ENCODE measurements around the gene APOL1.
"Not testable (repeated sequence)": the region's sequence is repeated elsewhere in the genome, so short reads cannot be mapped to it uniquely, and the experiment has no call there.

Gene APOL1

DNA sequence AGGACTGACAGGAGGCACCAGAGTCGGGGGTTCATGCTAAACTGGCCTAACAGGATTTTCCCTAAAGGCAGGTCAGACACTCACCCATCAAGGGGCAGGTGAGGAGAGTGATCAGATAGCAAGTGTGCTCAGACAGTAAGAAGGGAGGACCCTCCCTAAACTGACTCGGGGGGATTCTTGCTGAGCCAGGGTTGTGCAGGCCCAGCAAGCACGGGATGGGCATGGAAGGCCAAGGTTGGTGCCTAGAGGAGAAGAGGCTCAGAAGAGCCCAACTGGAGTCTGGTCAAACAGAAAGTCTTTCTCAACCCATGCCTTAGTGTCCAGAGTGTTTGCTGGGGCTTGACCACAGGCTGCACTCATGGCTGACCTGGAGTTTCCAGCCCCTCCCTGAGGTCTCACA lies 6.2 kb upstream of the APOL1 start:
- no peak for DNase-seq

DNA sequence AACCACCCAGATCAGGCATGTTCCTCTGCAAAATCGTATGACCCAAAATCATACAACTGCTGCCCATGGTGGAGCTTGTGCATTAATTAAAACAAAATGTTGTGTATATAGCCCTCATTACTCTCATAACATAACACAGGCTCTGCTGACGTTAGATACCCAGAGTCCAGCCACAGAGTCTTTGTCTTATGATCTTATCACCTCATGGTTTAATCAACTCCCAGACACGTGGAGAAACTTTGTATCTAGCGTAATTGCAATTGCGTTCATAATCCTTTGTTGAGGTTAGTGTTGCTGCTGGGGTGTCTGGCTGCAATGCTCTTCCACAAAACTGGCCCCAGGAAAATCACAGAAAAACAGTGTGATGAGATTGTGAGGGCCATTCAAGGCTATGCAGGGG lies 5.0 kb upstream of the APOL1 start:
- no peak for DNase-seq

DNA sequence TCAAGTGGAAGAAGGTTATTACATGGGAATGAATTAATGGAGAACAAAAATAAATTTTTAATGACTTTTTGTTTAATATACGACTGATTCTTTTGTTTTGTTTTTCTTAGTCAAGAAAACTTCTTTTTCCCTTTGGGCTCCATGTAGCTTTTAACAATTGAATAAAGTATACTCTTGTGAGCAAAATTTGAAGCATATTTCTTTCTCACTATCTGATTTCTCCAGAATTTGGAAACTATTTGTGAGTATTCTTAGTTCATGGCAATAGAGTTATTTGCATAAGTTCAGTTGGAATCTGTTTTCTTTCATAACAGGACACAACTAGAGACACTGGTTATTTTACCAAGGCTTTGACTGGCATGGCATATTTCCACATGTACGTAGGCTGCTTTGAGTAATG lies 3.8 kb upstream of the APOL1 start:
- no peak for DNase-seq

DNA sequence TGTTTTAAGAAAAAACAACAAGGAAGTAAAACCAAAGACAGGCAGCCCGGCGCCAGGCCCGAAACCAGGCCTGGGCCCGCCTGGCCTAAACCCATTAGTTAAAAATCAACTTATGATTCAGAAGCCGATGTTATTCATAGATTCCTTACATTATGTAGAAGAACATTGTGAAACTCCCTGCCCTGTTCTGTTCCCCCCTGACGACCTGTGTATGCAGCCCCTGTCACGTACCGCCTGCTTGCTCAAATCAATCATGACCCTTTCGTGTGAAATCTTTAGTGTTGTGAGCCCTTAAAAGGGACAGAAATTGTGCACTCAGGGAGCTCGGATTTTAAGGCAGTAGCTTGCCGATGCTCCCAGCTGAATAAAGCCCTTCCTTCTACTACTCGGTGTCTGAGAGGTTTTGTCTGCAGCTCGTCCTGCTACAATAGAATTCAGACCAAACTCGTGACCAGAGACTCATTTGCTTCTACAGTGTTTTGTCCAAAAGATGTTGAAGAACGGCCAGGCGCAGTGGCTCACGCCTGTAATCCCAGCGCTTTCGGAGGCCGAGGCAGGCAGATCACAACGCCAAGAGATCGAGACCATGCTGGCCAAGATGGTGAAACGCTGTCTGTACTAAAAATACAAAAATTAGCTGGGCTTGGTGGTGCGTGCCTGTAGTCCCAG lies 2.5 kb upstream of the APOL1 start:
- not testable (repeated sequence) for DNase-seq

DNA sequence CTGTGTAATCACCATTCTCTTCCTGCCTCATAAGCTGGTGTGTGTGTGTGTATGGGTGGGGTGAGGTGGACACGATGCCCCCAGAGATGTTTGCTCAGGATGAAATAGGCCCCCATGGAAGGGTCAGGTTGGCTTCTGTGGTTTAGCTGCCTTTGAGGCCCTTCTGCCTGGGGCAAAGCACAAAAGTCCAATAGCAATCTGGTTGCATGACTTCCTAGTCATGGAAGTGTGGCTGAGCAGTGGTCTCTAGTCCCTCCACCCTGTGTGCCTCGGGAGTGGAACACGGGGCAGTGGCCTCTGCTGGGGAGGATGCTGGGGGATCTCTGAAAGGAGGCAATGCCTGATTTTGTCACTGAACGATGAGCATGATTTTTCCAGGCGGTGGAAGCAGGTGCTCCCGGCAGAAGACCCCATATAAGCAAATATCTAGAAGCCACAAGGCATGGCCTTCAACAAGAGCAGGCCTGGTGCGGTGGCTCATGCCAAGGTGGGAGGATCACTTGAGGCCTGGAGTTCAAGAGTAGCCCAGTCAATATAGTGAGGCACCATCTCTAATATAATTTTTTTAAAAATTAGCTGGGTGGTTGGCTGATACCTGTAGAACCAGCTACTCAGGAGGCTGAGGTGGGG lies 839 bp upstream of the APOL1 start:
- DNase-seq: not testable (repeated sequence)

DNA sequence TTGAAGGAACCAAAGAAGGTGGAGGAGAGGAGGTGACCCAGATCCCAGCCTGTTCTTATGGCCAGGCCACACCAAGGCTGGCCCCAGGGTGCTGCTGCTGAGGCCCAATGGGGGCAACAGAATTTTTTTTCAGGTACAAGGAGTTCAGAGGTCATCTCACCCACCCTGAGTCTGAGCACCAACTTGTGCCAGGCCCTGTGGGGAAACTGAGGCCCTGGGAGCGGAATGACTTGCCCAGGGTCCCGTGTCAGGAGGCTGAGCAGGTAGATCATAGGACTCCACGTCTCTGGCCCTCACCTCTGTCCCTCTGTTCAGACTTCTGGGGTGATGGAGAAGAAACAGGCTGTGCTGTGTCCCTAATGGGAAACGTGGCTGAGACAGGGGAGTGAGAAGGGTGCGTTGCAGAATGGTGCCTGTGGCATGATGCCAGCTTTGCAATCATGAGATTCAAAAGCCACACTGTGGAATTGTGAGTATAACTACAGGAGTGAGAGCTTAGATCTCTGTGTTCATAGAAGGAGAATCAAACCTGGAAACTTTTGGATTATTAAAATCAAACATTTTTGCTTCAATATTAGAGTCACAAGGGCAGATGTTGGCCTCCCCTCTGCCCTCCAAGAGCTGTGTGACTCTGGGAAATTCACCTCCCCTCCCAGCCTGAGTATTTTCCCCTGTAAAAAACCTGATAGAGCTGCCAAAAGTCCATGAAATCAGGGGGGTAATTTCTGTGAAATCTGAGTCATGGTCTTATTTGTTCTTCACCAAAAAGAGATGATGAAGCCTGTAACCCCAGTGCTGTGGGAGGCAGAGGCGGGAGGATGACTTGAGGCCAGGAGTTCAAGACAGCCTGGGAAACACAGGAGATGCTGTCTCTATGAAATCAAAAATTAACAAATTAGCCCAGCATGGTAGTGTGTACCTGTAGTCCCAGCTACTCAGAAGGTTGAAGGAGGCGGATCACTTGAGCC lies 874 bp downstream of the APOL1 start:
- peak; percentile 60 for DNase-seq

DNA sequence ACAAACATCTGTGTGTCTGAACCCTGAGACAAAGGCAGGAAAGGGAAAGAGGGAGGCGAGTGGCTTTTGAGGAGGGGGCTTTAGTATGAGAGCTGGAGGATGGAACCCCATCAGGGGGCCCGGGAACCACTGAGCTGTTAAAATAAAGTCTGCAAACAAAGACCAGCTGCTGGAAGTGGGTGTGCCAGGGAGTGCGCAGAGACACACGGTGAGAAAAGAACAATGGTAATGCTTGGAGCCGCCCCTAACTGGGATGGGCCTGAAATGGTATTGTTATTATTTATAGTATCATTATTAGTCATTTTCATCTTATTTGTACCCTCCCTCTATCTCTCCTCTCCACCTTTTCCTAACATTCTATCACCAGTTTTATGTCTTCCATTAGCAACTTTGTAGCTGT lies 2.6 kb downstream of the APOL1 start:
- DNase-seq: not testable (repeated sequence)

DNA sequence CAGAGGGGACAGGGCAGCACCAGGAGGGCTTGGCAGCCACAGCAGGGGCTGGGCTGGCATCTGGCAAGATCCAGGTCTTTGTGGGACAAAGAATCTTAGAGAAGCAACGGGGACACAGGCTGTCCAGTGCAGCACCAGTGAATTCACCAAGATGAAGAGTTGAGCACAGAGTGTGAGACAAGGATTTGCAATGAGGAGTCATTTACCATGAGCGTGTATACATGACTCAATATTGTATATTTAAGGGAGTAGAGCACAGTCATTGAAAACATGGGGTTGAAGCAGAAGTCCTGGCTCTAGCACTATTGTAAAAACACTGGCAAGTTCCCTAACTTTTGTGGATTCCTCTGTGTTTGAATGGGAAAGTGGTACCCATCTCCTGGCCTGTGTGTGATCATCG lies 3.5 kb downstream of the APOL1 start:
- DNase-seq: no peak

DNA sequence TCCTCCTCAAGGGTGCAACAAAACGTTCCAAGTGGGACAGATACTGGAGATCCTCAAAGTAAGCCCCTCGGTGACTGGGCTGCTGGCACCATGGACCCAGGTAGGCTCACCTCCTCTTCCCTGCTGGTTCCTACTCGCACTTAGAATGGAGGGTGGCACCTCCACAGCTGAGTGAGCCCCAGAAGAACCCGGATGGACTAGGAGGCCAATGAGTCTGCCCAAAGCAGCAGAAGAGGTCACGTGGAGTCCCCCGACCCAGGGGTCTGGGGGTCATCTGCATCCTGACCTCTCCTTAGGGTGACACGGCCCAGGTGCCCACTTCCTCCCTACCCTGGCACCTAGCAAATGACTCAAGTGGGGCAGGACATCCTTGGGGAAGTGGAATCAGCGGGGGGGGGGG lies 4.4 kb downstream of the APOL1 start:
- DNase-seq: no peak

DNA sequence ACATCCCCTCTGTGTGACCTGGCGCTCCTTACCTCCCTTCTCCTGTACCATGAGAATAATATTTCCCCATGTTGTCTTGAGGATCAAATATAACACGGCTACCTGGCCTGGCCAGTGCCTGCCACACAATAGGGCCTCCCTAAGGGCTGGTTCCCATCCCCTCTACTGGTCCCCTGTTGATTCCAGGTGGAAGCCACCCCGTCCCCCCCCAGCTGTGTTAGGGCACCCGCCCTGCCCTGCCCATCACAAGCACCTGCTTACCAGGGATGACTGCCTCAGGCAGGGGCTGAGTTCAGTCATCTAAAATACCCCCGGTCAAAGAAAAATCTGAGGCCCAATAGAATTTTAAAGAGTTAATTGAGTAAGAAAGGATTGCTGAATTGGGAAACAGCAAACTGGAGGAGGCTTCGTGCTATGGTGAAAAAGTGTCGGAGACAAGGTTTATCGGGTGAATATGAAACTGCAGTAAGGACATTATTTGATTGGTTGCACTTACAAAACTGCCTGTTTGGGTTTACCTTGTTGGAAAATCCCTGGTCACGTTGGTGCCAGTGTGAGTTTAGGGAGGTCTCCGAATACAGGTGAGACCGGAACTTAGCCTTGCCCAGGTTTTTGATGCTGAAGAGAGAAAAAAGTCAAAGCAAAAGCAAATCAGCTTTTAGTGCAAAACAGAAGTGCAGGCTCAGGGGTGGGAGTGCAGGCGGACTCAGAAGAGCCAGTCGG lies 5.2 kb downstream of the APOL1 start:
- no peak for DNase-seq

DNA sequence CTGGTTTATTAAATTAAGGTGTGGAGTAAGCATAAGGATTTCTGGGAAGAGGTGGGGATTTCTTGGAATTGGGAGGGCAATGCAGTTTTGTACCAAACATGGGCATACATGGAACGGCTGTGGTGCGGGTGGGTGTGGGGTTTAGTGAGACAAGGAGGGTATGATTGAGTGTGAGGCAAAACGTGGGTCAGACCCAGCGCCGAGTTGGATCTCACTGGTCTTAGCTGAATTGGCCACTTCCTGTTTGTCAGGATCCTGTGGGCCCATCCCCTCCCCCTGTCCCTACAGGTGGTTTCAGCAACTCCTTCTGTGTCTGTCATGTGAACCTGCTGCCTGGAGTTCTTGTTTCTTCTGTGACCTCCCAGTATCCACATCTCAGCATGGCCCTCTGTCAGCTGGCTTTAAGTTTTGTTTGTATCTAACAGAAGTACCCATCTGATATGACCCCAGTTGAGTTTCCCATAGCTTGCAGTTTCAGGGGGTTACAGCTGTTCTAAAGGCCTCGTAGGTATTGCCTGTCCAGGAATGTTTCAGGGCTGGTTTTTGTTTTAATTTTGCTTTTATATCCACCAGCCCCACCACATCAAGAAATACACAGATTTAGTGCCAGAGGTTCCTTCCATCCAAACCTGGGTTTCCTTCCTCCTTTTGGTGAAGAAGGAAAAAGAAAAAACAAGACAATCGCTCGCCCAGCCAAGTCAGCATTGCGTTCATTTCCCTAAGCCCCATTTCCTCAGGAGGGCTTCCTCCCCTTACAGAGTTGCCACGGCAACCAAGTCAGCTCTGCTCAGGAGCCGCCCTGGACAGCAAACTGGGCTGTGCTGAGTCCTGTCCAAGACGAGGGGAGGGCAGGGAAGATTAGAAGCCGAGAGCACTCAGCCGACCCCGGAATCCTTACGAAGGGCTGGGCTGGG lies 6.0 kb downstream of the APOL1 start:
- no peak for DNase-seq

DNA sequence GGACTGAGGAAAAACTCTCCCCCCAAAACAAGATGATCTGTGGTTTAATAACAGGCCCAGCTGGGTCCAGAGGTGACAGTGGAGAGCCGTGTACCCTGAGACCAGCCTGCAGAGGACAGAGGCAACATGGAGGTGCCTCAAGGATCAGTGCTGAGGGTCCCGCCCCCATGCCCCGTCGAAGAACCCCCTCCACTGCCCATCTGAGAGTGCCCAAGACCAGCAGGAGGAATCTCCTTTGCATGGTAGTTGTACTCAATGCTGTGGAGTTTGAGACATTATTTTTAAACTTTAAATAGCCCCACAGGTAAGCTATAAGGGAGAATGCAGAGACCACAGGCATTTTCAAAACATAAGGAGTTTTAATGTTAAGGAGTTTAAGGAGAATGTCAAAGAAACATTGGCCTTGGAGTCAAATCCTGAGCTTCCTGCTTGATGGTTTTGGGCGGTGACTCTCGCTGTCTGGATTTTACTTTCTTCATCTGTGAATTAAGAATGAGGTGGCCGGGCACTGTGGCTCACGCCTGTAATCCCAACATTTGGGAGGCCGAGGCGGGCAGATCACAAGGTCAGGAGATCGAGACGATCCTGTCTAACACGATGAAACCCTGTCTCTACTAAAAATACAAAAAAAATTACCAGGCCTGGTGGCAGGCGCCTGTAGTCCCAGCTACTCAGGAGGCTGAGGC lies 6.8 kb downstream of the APOL1 start:
- no peak for DNase-seq

DNA sequence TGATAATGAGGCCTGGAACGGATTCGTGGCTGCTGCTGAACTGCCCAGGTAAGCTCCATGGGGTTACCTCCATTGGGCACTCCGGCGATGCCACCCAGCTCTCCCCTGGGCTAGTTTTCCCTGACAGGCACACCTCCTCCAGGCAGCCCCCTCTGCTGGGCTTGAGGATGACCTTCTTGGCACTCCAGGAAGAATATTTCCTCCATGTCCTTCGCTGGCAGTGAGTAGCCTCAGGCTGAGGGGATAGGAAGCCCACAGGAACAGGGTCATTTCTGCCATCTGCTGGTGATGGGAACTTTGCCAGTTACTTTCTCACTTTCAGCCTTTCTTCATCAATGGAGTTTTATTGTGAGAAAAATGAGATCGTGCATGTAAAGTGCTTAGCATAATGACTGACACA lies 8.7 kb downstream of the APOL1 start:
- not testable (repeated sequence) for DNase-seq

DNA sequence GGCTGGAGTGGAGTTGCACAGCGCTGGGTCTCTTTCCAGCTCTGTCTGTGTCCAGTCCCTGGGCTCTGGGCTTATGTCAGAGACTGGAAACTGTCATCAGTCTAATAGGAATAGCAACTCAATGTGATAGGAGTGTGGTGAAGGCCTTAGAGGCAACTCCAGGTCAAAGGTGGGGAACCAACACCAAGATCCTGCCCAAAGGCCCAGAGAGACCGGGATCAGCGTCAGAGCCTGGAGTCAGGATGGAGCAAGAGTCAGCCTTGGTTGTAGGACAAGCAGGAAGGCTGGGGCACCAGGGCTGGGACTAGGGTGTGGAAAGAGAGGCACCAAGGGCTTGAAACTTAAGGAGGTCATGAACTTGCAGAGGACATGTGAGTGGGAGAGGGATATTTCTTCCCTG lies 9.4 kb downstream of the APOL1 start:
- DNase-seq: not testable (repeated sequence)

DNA sequence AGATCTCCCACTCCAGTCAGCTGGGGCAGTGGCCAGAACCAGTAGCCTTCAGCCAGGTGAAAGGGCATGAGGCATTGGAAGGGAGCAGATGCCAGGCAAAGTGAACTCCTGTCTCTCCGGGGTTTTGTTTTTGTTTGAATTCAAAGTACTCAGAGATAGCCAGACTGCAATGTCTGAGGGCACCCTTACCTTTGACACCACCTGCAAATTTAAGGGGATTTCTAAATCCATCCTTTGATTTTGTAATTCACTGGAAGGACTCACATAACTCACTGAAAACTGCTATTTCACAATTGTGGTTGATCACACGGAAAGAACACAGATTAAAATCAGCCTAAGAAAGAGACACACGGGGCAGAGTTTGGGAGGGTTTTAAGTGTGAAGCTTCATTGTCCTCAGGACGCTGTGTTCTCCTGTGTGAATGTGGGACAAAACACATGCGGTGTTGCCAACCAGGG lies 10.3 kb downstream of the APOL1 start:
- DNase-seq: not testable (repeated sequence)

DNA sequence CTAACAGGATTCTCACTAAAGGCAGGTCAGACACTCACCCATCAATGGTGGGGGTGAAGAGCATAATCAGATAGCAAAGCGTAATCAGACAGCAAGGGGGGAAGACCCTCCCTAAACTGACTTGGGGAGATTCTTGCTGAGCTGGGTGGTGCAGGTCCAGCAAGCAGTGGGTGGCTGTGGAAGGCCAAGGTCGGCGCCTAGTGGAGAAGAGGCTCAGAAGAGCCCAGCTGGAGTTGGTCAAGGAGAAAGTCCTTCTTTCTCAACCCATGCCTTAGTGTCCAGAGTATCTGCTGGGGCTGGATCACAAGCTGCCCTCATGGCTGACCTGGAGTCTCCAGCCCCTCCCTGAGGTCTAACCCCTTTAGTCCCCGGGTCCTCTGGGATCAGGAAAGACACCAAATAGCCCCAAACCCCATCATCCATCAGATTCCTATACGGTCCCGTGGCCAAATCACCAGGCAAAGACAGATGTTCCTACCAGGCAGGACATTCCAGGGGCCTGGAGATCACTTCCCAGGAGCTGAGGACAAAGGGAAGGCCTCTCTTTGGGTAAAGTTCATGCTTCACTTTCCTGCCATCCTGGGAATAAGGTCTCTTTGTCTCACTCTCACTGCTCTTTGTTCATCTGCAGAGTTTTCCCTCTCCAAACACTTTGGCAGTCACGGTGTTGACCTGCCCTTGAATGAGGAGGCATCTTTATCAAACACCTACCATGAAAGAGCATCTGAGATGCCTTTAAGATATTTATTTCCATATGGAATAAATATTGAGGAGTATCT lies 11.1 kb downstream of the APOL1 start:
- not testable (repeated sequence) for DNase-seq

DNA sequence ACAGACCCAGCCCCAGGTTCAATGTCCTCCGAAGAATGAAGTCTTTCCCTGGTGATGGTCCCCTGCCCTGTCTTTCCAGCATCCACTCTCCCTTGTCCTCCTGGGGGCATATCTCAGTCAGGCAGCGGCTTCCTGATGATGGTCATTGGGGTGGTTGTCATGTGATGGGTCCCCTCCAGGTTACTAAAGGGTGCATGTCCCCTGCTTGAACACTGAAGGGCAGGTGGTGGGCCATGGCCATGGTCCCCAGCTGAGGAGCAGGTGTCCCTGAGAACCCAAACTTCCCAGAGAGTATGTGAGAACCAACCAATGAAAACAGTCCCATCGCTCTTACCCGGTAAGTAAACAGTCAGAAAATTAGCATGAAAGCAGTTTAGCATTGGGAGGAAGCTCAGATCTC lies 14.1 kb downstream of the APOL1 start:
- no peak for DNase-seq

DNA sequence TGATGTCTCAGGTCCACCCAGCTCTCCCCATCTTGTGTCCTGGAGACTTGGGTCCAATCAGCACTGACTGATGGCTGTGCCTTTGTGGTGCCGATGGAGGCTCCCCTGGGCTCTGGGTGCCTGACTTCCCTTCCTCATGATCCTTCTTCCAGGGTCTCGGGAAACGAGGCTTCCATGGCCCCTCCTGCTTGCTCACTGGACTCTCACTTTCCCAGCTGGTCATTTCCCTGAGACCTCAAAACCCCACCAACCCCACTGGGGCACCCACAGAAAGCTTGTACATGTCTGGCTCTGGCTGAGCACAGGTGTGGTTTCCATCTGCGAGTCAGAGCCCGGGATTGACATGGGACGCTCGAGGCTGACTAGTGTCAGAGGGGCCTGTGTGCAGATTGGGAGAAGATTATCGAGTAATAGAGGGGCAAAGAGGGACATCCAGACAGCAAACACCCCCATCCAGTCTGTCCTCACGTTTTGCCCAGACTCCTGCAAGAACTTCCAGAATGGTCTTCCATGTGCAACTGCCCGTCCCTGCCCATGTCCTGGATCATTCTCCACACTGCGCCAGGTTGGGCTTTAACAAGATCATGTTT lies 15.1 kb downstream of the APOL1 start:
- no peak for DNase-seq

DNA sequence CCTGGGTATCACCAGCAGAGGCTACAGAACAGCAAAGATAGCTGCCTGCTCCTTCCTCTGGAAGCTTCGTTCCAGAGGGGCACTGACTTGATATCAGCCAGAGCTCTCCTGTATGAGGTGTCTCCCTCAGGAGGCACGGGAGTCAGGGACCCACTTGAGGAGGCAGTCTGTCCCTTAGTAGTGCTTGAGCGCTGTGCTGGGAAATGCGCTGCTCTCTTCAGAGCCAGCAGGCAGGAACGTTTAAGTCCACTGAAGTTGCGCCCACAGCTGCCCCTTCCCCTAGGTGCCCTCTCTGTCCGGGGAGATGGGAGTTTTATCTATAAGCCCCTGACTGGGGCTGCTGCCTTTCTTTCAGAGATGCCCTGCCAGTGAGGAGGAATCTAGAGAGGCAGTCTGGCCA lies 18.3 kb downstream of the APOL1 start:
- not testable (repeated sequence) for DNase-seq

DNA sequence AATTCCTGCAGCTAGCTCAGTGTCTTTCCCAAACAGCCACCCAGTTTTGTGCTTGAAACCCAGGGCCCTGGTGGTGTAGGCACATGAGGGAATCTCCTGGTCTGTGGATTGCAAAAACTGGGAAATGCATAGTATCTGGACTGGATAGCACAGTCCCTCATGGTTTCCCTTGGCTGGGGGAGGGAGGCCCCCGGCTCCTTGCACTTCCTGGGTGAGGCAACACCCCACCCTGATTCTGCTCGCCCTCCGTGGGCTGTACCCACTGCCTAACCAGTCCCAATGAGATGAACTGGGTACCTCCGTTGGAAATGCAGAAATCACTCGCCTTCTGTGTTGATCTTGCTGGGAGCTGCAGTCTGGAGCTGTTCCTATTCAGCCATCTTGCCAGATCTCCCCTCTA lies 19.0 kb downstream of the APOL1 start:
- not testable (repeated sequence) for DNase-seq
